NCI-H1417 (cell line): ENCODE results near the gene TMEM120B.
"Not testable (repeated sequence)": the region's sequence is repeated elsewhere in the genome, so short reads cannot be mapped to it uniquely, and the experiment has no call there.

Source experiments
- DNase-seq, 3 experiments: peaks; one replicate each; lab custom pipeline; 2025; lab: John Stamatoyannopoulos, UW

Gene TMEM120B

DNA sequence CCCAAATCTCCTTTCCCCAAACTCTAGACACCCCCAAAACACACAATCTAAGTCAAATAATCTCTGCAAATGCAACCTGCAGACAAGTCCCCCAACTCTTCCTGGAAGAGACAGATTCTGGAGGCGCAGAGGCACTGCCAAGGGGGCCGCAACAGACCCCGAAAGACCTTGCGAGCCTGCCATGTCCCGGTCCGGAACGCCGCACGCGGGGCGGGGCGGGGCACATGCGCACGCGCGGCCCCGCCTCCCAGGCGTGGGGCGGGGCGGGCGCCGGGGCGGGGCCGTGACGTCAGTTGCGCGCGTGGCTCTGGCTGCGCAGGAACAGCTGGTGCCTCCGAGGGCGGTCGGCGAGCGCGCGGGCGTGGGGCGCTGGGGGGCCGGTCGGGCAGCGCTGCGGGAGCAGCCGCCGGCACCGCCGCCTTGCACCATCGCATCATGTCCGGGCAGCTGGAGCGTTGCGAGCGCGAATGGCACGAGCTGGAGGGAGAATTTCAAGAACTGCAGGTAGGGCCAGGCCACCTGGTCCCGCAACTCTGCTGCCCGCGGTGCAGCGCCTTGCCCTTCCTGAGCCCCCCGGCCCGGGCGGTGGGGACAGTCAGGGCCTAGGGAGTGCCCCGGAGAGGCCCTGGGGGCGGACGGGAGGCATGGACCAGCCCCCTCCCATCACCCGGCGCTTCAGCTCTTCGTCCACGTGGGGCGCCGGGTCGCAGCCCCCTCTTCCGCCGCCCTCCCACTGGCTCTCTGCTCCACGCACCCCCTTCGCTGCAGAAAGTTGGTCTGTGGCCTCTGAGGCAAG, at the start of gene TMEM120B:
Gene TMEM120B, plus strand, starts transcription at position 292 of the 796 bp plus-strand sequence. Its CDS starts 144 bp downstream, at position 436.
- peak; percentile 84 to 91 (median 85) for DNase-seq

DNA sequence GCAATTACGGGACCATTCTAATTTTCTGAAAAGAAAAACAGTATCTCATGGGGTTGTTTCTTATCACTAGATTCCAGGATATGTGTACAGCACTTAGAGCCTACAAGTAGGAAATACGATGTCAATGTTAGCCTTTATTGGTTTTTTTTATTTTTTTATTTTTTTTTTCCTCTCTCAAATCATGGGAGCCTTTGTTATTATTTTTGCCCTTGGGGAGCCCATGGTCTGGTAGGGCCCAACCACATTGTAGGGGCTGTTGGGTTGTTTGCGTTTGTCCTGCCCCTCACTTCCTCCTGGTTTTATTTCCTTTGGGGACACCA, 49.0 kb upstream of the TMEM120B start:
- no peak for DNase-seq

DNA sequence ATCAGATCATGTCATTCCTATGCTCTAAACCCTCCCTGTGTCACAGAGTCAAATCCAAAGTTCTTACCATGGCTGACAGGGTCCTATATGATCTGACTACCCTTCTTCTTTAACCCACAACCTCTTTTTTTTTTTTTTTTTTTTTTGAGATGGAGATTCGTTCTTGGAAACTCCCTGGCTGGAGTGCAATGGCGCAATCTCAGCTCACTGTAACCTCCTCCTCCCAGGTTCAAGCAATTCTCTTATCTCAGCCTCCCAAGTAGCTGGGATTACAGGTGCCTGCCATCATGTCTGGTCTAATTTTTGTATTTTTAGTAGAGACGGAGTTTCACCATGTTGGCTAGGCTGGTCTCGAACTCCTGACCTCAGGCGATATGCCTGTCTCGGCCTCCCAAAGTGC, 45.7 kb upstream of the TMEM120B start:
- not testable (repeated sequence) for DNase-seq

DNA sequence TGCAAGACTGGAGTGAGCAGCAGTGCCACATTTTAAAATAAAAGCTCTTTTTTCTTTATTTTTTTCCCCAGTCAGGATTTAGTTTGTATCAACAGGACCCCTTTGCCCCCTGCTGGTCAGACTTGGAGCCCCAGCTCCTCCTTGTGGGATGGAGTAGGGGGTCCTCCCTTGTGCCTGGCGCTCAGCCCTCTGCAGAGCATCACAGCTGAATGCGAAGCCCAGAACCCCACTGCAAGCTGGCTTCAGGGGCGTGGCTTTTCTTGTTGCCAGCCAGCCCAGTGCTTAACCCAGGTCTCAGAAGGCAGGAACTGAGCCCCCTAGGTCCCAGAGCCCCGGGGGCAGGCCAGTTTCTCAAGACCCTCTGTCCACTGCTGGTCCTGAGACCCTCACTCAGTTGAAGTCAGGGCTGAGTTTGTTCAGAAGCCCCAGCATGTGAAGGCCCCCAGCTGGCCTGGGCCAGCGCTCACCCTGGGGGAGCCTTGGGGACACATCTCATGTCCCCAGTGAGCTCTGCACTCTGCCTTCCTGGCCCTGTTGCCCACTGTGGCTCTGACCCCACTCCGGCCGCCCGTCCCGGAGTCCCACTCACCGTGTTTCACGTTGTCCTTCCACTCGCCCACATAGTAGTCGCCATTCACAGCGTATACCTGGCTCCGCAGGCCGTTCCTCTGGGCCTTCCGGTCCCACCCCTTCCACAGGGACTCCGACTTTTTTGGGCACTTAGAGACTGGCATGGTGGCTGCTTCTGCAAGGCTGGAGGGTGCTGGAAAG, 43.6 kb upstream of the TMEM120B start:
- DNase-seq: peak in 1 of 3 experiments; percentile 40

DNA sequence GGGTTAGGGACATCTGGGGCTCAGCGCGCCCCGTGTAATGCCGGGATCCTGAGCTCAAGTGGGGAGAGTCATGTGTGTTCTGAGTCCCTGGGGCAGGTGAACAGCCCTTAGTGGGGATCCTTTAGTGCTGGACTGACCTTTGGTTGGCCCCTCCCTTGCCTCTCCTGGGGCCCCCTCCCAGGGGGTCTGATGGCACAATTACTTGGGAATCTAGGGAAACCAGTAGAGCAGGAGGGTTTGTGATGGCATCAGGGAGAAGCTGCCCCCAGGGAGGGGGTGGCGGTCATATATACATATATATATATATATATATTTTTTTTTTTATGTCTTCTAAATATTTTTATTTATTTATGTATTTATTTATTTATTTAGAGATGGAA, 43.0 kb upstream of the TMEM120B start, which contains the start of gene MORN3:
Gene MORN3, minus strand, starts transcription at position 134 of the 380 bp plus-strand sequence. CDS start 171 bp downstream, outside the sequence.
- DNase-seq: no peak

DNA sequence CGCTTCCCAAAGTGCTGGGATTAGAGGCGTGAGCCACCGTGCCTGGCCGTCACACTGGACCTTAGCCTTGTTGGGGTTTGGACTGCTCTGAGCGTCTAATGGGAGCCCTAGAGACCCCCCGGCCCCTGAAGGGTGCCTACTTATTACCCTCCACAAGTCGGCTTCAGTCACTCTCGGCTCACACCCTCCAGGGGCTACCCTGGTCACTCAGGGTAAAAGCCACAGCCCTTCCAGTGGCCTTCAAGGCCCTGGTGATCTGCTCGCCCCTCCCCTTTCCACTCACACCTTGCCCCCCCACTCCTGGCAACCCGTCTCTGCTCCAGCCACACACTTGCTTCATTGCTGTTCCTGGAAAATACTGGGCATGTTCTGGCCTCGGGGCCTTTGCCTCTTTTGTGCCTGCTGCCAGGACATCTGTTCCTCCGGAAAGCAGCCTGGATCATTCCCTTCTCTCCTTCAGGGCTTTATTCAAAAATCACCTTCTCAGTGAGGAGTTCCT, 39.5 kb upstream of the TMEM120B start:
- DNase-seq: peak in 2 of 3 experiments; percentile 67 to 74

DNA sequence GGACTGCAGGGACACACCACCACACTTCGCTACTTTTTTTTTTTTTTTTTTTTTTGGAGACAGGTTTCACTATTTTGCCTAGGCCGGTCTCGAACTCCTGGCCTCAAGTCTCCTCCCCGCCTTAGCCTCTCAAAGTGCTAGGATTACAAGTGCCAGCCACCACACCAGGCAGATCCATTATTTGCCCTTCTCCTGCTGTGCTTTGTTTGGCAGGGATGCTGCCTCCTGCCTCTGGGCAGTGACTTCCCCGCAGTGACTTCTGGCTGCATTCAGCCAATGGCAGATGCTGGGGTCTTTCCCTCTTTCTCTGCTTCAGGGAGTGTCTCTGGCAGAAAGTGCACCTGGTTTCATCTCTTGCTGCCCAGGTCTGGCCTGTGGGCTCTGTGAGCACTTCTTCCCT, 36.4 kb upstream of the TMEM120B start:
- DNase-seq: peak in 1 of 3 experiments; percentile 28

DNA sequence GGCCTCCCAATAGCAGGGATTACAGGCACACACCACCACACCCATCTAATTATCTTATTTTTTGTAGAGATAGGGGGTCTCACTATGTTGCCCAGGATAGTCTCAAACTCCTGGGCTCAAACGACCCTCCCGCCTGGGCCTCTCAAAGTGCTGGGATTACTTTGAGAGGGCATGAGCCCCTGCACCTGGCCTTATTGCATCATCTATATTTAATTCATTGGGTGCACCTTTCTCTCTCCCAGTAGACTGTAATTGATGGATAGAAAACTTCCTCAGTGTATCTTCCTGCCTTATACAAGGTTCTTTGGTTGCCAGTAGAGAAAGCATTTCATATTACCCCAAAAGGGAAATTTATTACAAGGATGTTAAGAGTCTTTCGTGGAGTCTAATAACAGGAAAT, 34.2 kb upstream of the TMEM120B start:
- DNase-seq: peak in 1 of 3 experiments; percentile 31

DNA sequence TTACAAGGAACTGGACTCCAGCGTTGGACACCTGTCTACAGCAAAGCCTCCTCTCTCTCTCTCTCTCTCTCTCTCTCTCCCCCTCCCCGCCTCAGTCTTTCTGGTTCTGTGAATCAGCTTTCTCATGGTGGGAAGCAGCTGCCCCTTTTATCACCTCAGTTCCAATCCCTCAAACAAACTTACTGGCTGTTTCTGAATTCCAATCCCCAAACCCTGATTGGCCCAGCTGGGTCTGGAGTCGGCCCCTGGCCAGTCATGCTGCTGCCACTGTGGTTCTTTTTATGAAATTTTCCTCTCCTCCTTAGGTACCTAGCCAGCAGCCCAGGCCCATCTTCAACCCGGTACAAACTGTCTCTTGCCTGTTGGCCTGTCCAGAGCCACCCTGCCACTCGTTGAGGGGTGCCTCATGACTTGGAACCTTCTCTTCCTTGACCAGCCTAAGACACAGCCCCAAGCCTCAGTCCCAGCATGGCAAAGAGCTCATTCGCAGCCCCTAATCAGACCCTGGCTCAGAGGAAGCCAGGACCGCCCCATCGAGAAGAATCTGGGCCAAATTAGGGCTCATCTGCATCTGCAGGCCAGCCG, 33.7 kb upstream of the TMEM120B start:
- DNase-seq: no peak

DNA sequence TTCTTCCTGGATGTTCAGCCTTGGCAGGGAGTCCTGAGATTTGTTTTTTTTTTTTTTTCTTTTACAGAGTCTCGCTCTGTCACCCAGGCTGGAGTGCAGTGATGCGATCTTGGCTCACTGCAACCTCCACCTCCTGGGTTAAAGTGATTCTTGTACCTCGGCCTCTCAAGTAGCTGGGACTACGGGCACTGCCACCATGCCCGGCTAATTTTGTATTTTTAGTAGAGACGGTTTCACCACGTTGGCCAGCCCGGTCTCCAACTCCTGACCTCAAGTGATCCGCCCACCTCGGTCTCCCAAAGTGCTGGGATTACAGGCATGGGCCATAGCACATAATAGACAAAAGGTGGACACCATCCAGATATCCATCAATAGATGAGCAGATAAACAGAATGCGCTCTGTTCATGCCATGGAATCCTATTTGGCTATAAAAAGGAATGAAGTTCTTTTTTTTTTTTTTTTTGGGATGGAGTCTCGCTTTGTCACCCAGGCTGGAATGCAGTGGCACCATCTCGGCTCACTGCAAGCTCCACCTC, 32.8 kb upstream of the TMEM120B start:
- DNase-seq: not testable (repeated sequence)

DNA sequence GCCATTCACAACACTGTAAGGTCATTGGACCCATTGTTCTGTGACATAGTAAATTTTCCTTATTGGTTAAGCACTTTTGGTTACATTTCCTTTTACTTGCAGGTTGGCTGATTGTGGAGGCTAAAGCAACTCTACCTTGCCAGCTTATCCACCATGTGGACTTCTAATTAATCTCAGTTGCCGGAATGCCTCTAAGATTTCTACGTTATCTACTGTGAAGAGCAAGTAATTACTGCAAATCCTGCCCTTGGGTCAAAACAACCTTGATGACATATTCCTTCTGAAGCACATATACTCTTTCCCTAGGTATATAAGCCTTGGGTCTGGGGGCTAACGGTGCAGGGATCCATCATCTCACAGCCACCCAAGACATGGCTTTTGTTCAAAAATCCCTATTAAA, 23.6 kb upstream of the TMEM120B start:
- no peak for DNase-seq

DNA sequence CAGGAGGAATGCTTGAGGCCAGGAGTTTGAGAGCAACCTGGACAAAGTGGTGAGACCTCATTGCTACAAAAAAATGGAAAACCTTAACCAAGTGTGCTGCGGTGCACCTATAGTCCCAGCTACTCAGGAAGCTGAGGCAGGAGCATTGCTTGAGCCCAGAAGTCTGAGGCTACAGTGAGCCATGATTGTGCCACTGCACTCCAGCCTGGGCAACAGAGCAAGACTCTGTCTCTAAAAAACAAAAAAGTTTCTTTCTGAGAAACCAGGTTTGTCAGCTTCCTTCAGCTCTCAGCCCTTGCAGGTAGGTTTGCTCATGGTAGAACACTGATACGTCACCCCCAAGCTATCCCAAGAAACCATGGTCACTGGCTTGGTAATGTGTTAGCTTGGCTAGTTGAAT, 23.1 kb upstream of the TMEM120B start:
- no peak for DNase-seq

DNA sequence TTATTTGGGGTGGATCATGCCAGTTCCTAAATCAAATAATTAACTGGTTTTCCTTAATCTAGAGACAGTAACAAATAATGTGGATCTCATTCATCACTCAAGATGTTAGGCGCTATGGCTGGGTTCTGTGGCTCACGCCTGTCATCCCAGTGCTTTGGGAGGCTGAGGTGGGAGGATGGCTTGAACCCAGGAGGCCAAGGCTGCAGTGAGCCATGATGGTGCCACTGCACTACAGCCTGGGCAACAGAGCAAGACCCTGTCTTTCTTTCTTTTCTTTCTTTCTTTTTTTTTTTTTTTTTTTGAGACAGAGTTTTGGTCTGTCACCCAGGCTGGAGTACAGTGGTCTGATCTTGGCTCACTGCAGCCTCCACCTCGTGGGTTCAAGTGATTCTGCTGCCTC, 19.8 kb upstream of the TMEM120B start:
- DNase-seq: not testable (repeated sequence)

DNA sequence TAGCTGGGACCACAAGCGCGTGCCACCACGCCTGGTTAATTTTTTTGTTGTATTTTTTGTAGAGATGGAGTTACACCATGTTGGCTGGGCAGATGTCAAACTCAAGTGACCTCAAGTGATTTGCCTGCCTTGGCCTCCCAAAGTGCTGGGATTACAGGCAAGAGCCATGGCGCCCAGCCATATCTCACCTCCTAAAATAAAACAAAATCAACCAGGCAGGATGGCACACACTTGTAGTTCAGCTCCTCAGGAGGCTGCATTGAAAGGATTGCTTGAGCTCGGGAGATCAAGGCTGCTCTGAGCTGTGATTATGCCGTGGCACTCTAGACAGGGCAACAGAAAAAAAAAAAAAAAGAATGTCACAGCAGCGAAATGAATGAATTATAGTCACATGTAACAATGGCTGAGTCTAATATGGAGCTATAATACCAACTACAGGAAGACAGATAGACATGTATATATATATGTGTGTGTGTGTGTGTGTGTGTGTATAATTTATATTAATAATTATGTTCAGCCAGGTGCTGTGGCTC, 19.3 kb upstream of the TMEM120B start:
- no peak for DNase-seq

DNA sequence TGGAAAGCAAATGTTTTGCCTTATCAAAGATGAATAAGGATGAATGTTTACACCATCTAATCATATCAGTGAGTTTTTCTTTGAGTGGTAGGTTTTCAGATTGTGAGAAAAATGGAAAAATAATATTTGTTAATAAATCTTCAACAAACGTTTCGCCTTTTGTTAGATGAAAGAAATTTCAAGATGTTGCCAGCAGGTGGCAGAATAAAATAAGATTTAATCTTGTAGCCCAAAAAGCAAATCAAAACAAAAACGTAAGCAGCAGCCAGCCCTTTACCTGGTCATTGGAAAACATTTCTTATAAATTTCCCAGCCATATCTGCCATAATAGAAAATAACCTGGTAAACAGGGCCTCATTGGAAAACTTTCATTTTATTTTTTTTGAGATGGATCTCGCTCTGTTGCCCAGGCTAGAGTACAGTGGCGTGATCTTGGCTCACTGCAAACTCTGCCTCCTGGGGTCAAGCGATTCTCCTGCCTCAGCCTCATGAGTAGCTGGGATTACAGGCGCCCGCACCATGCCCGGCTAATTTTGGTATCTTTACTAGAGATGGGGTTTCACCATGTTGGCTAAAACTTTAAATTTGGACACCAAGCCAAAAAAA, 15.4 kb upstream of the TMEM120B start:
- peak; percentile 41 to 88 (median 87) for DNase-seq

DNA sequence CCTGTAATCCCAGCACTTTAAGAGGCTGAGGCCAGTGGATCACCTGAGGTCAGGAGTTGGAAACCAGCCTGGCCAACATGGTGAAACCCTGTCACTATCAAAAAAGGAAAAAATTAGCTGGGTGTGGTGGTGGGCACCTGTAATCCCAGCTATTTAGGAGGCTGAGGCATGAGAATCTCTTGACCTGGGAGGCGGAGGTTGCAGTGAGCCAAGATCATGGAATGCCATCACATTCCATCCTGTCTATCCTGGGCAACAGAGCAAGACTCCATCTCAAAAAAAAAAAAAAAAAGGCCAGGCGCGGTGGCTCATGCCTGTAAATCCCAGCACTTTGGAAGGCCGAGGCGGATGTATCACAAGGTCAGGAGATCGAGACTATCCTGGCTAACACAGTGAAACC, 14.7 kb upstream of the TMEM120B start:
- not testable (repeated sequence) for DNase-seq

DNA sequence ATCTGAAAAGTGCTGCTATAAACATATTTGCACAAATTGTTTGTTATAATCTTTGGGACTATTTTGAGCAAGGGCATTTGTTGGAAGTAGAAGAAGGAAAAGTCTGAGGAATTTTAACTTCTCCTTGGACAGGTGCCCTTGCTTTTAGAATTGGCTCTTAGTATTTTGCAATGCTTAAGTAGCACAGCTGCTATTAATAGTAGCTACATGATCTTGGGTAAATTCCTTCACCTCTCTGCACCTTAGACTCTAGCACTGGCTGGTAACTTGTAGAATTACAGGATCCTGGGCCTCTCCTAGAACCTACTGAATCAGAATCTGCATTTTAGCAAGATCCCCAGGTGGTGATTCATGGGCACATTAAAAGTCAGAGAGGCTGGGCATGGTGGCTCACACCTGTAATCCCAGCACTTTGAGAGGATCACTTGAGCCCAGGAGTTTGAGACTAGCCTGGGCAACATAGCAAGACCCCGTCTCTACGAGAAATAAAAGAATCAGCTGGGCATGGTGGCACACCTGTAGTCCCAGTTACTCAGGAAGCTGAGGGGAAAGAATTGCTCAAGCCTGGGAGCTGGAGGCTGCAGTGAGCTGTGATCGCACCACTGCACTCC, 10.8 kb upstream of the TMEM120B start:
- DNase-seq: no peak

DNA sequence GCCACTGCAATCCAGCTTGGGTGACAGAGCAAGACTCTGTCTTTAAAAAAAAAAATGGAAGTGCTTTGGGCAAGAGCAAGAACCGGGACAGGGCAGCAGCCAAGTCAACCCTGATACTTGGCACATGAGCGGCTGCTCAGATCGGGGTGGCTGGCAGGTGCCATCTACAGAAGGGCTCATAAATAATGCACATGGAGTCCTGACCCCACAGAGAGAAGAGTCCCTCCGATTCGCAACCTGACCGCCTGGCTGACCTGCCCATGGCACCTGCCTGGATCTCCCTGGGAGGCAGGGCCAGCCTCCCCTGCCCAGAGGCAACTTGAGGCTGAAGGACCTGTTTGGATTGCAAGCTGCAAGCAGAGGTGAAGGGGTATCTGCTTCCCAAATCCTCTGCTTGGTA, 9.6 kb upstream of the TMEM120B start:
- no peak for DNase-seq

DNA sequence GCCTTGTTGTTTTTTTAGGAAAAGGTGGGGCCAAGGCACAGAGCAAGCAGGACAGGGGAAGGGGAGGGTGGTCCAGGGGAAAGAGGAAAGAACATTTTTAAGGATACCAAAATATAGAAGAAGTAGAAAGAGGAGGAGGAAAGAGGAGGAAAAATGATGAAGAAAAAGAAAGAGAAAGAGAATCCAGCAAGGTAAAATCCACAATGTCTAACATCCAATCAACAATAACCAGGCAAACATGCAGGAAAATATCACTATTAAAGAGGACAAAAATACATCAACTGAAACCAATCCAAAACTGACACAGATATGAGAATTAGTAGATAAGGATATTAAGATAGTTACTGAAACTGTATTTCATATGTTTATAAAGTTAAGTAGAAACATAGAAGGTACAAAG, 7.0 kb upstream of the TMEM120B start:
- DNase-seq: no peak

DNA sequence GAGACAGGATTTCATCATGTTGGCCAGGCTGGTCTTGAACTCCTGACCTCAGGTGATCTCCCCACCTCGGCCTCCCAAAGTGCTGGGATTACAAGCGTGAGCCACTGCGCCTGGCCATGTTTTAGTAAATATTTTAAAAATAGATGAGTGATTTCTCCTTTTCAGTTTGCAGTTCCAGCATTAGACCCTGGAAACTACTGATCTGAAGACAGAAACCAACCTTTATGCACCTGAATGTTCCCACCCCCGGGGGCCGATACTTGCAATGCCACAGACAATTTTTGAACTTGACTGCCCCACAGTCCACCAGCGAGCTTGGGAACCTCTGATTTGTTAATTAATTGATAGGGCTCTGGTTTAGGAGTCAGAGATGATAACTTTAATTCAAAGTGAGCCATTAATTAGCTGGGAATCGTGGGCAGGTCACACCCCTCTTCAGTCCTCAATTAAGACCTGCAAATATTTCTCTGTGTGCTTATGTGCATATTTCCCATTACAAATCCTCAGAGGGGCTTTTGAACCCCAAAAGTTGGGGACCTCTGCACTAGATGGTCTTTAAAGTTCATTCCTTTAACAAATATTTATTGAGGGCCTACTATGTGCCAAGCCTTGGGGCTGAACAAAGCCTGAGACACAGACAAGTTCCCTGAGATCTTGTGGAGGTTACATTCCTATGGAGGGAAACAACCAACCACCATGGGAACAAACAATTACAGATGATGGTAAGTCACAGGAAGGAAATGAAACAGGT, 4.1 kb upstream of the TMEM120B start:
- DNase-seq: no peak

DNA sequence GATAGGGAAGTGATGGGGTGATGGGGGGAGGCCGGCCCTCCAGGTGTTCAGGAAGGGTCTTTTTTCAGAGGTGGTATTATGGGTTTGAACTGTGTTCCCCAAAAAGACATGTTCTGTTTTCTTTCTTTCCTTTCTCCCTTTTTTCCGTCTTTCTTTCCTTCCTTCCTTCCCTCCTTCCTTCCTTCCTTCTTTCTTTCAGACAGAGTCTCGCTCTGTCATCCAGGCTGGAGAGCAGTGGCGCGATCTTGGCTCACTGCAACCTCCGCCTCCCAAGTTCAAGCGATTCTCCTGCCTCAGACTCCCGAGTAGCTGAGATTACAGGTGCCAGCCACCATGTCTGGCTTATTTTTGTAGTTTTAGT, 3.5 kb upstream of the TMEM120B start:
- not testable (repeated sequence) for DNase-seq
